H1 (cell line): ENCODE measurements around the gene TLL1. TPM values are rescaled to one million over a fixed set of nuclear protein-coding genes. Genes with fewer than 3 reads are reported as not detected.

Source experiments
- CTCF ChIA-PET: fragments of 300-600 bp; sonication (Branson Sonifier 250); formaldehyde crosslinking; loops from one replicate; lab custom pipeline; 2021; ENCODE audit not compliant: partially characterized antibody; lab: Charles Lee
- POLR2A ChIA-PET: fragments of 300-600 bp; sonication (Branson Sonifier 250); formaldehyde crosslinking; loops from one replicate; lab custom pipeline; 2021; ENCODE audit warnings: inconsistent platforms; ENCODE audit not compliant: partially characterized antibody; lab: Charles Lee
- DNase-seq, 2 experiments: peaks; one replicate each; pipeline versions ENCODE4 v3.0.0 to v3.0.0-alpha.2; 2010 to 2022; ENCODE audit warnings: low spot score in 2 of 2, low read depth in 1 of 2, mixed read lengths in 1 of 2
- FAIRE-seq: peaks from 2 replicates; lab custom pipeline; 2011; peaks lifted over from hg19 to GRCh38; lab: Jason Lieb, UNC
- H2AFZ ChIP-seq: 2 replicates; pipeline ENCODE4 v1.8.1; 2012; ENCODE audit warnings: low read length, inconsistent platforms
- H2AK5ac ChIP-seq: 2 replicates; pipeline ENCODE4 v1.6.1; 2013; ENCODE audit warnings: low read depth, low read length
- H2BK120ac ChIP-seq: replicated peaks from 2 replicates; pipeline ENCODE3; 2013; ENCODE audit warnings: low read depth, low read length, inconsistent platforms
- H2BK12ac ChIP-seq: 2 replicates; pipeline ENCODE4 v1.6.1; 2013; ENCODE audit warnings: low read depth, low read length
- H2BK15ac ChIP-seq: 2 replicates; pipeline ENCODE4 v1.6.1; 2013; ENCODE audit warnings: low read length
- H2BK20ac ChIP-seq: 2 replicates; pipeline ENCODE4 v1.6.1; 2013; ENCODE audit warnings: low read length
- H2BK5ac ChIP-seq: 2 replicates; pipeline ENCODE4 v1.6.1; 2013; ENCODE audit warnings: low read depth, low read length
- H3K14ac ChIP-seq: 2 replicates; pipeline ENCODE4 v1.6.1; 2013; ENCODE audit warnings: inconsistent platforms; ENCODE audit not compliant: insufficient read length
- H3K18ac ChIP-seq: 2 replicates; pipeline ENCODE4 v1.6.1; 2013; ENCODE audit warnings: low read length; ENCODE audit errors: extremely low read depth
- H3K23ac ChIP-seq: 2 replicates; pipeline ENCODE4 v1.6.1; 2013; ENCODE audit warnings: inconsistent platforms; ENCODE audit not compliant: insufficient read length
- H3K23me2 ChIP-seq: 2 replicates; pipeline ENCODE4 v1.6.1; 2013; ENCODE audit warnings: low read depth, low read length
- H3K27ac ChIP-seq: 2 replicates; pipeline ENCODE4 v1.6.1; 2011; ENCODE audit warnings: low read depth, low read length, inconsistent platforms
- H3K27me3 ChIP-seq, 4 experiments: replicated peaks in 1 of 4; 1 replicate in 1 of 4; 2 replicates in 3 of 4; pipeline versions ENCODE4 v1.6.1 to v1.8.1; 2011 to 2013; ENCODE audit warnings: low read length in 3 of 4, mild to moderate bottlenecking in 3 of 4, inconsistent platforms in 2 of 4, mixed read lengths in 2 of 4, moderate library complexity in 1 of 4; ENCODE audit not compliant: control insufficient read depth in 3 of 4, insufficient read depth in 3 of 4; ENCODE audit errors: extremely low read depth in 1 of 4
- H3K36me3 ChIP-seq, 4 experiments: 2 replicates each; pipeline versions ENCODE4 v1.6.1 to v1.8.1; 2011 to 2013; ENCODE audit warnings: mild to moderate bottlenecking in 4 of 4, low read length in 3 of 4, moderate library complexity in 2 of 4, control low read depth in 1 of 4, inconsistent platforms in 1 of 4; ENCODE audit not compliant: insufficient read depth in 4 of 4, control insufficient read depth in 2 of 4
- H3K4ac ChIP-seq: replicated peaks from 2 replicates; pipeline ENCODE3; 2013; ENCODE audit warnings: low read length, low read depth, mixed read lengths, inconsistent platforms; ENCODE audit not compliant: insufficient read length
- H3K4me1 ChIP-seq, 4 experiments: replicated peaks in 1 of 4; 1 replicate in 1 of 4; 2 replicates in 3 of 4; pipeline versions ENCODE4 v1.6.1 to v1.8.1; 2011 to 2013; ENCODE audit warnings: low read length in 3 of 4, inconsistent platforms in 2 of 4, mixed read lengths in 1 of 4; ENCODE audit not compliant: insufficient read depth in 4 of 4, control insufficient read depth in 3 of 4
- H3K4me2 ChIP-seq, 2 experiments: 2 replicates each; pipeline versions ENCODE4 v1.6.1 to v1.8.1; 2011 to 2013; ENCODE audit warnings: low read depth in 2 of 2, low read length in 2 of 2, control low read depth in 1 of 2, inconsistent platforms in 1 of 2, mild to moderate bottlenecking in 1 of 2; ENCODE audit not compliant: insufficient read depth in 1 of 2
- H3K4me3 ChIP-seq, 4 experiments: fragments of 200-600, 300-600 bp in 1 of 4; sonication (generic), shearing (Covaris generic), sonication (Bioruptor Twin) in 1 of 4; 2 replicates each; pipeline versions ENCODE4 v1.5.1 to v1.8.1; 2011 to 2016; ENCODE audit warnings: low read length in 4 of 4, low read depth in 3 of 4, control low read depth in 2 of 4, inconsistent platforms in 2 of 4, mild to moderate bottlenecking in 2 of 4, mixed read lengths in 1 of 4, moderate library complexity in 1 of 4; ENCODE audit not compliant: insufficient read depth in 2 of 4; ENCODE audit errors: extremely low read depth in 1 of 4
- H3K56ac ChIP-seq: replicated peaks from 2 replicates; pipeline ENCODE3; 2013; ENCODE audit warnings: low read depth, mild to moderate bottlenecking, mixed read lengths, low read length, inconsistent platforms; ENCODE audit not compliant: insufficient read length
- H3K79me1 ChIP-seq: 2 replicates; pipeline ENCODE4 v1.6.1; 2013; ENCODE audit warnings: low read depth, low read length, control low read depth
- H3K79me2 ChIP-seq, 2 experiments: 2 replicates each; pipeline versions ENCODE4 v1.6.1 to v1.8.1; 2012 to 2013; ENCODE audit warnings: low read length in 2 of 2, mild to moderate bottlenecking in 2 of 2, inconsistent platforms in 1 of 2; ENCODE audit not compliant: insufficient read depth in 2 of 2, control insufficient read depth in 1 of 2
- H3K9ac ChIP-seq, 4 experiments: replicated peaks in 1 of 4; 1 replicate in 1 of 4; 2 replicates in 3 of 4; pipeline versions ENCODE4 v1.6.1 to v1.8.1; 2011 to 2013; ENCODE audit warnings: low read depth in 3 of 4, low read length in 3 of 4, control low read depth in 2 of 4, mild to moderate bottlenecking in 2 of 4, moderate library complexity in 2 of 4, inconsistent platforms in 1 of 4; ENCODE audit errors: extremely low read depth in 1 of 4
- H3K9me3 ChIP-seq, 2 experiments: 2 replicates each; pipeline versions ENCODE4 v1.6.1 to v1.8.1; 2012 to 2013; ENCODE audit warnings: mild to moderate bottlenecking in 2 of 2, moderate library complexity in 2 of 2, control low read depth in 1 of 2, inconsistent platforms in 1 of 2, low read depth in 1 of 2, low read length in 1 of 2, mixed read lengths in 1 of 2; ENCODE audit not compliant: insufficient read depth in 2 of 2
- H4K20me1 ChIP-seq, 2 experiments: replicated peaks in 1 of 2; 2 replicates each; pipeline versions ENCODE3 to v1.8.1; 2011 to 2013; ENCODE audit warnings: inconsistent platforms in 2 of 2, low read length in 2 of 2, mild to moderate bottlenecking in 1 of 2; ENCODE audit not compliant: insufficient read depth in 2 of 2, control insufficient read depth in 1 of 2
- H4K5ac ChIP-seq: 2 replicates; pipeline ENCODE4 v1.6.1; 2013; ENCODE audit warnings: low read length, low read depth, mixed read lengths, inconsistent platforms; ENCODE audit not compliant: insufficient read length
- H4K8ac ChIP-seq: 2 replicates; pipeline ENCODE4 v1.8.0; 2013; ENCODE audit warnings: mild to moderate bottlenecking, moderate library complexity, low read length, inconsistent platforms; ENCODE audit not compliant: insufficient read depth; ENCODE audit errors: extremely low read depth
- H4K91ac ChIP-seq: replicated peaks from 2 replicates; pipeline ENCODE3; 2013; ENCODE audit warnings: low read length, mixed read lengths, inconsistent platforms; ENCODE audit not compliant: insufficient read length
- BACH1 ChIP-seq: IDR thresholded peaks from 2 replicates; pipeline ENCODE4 v1.6.1; 2012; ENCODE audit warnings: low read length, improper control_type of control experiment
- CBX5 ChIP-seq: fragments of 300-800, 300-1000 bp; sonication (generic); IDR thresholded peaks from 2 replicates; pipeline ENCODE4 v1.7.1; 2016; ENCODE audit warnings: antibody characterized with exemption, low read length, low read depth
- CHD2 ChIP-seq: IDR thresholded peaks from 2 replicates; pipeline ENCODE4 v1.6.1; 2012; ENCODE audit warnings: low read length, improper control_type of control experiment
- CREB1 ChIP-seq: IDR thresholded peaks from 2 replicates; pipeline ENCODE4 v1.6.1; 2012; ENCODE audit warnings: inconsistent platforms
- E2F6 ChIP-seq: IDR thresholded peaks from 2 replicates; pipeline ENCODE4 v1.6.1; 2012; ENCODE audit warnings: inconsistent platforms
- EGR1 ChIP-seq: IDR thresholded peaks from 2 replicates; pipeline ENCODE4 v1.6.1; 2011; ENCODE audit warnings: low read depth, low read length, borderline replicate concordance
- KDM1A ChIP-seq: fragments of 200-600, 300-600 bp; sonication (generic); IDR thresholded peaks from 2 replicates; pipeline ENCODE4 v1.7.1; 2016; ENCODE audit warnings: mild to moderate bottlenecking, low read length, borderline replicate concordance
- MAFK ChIP-seq: IDR thresholded peaks from 2 replicates; pipeline ENCODE4 v1.6.1; 2012; ENCODE audit warnings: low read depth, mild to moderate bottlenecking, improper control_type of control experiment, low read length
- MAX ChIP-seq: IDR thresholded peaks from 2 replicates; pipeline ENCODE4 v1.6.1; 2012; ENCODE audit warnings: inconsistent platforms
- PHF8 ChIP-seq: fragments of 200-600 bp; sonication (generic); conservative IDR thresholded peaks from 2 replicates; pipeline ENCODE4 v1.7.1; 2012; ENCODE audit warnings: low read depth, mild to moderate bottlenecking, inconsistent platforms, low read length, moderate library complexity
- POU5F1 ChIP-seq: IDR thresholded peaks from 2 replicates; pipeline ENCODE4 v1.6.1; 2011; ENCODE audit warnings: low read depth, mild to moderate bottlenecking, low read length, moderate library complexity
- RXRA ChIP-seq: IDR thresholded peaks from 2 replicates; pipeline ENCODE4 v1.6.1; 2011; ENCODE audit warnings: low read depth, mild to moderate bottlenecking, low read length, moderate library complexity; ENCODE audit not compliant: insufficient read depth
- SIX5 ChIP-seq: IDR thresholded peaks from 2 replicates; pipeline ENCODE4 v1.6.1; 2011; ENCODE audit warnings: mild to moderate bottlenecking, low read depth, low read length
- SP1 ChIP-seq: IDR thresholded peaks from 2 replicates; pipeline ENCODE4 v1.6.1; 2011; ENCODE audit warnings: low read depth, low read length
- SUZ12 ChIP-seq: fragments of 200-600 bp; sonication (generic); IDR thresholded peaks from 2 replicates; pipeline ENCODE4 v1.6.1; 2012; ENCODE audit warnings: mild to moderate bottlenecking, inconsistent platforms, low read length, moderate library complexity, mixed read lengths
- TAF1 ChIP-seq: IDR thresholded peaks from 2 replicates; pipeline ENCODE4 v1.6.1; 2011; ENCODE audit warnings: mild to moderate bottlenecking, low read depth, low read length
- polyA plus RNA-seq, 7 experiments: library from polyadenylated mRNA; depleted of rRNA in 3 of 7; stranded (reverse) in 5 of 7; unstranded in 2 of 7; fragments of >200 nt in 5 of 7; fragments of 200-250 nt in 2 of 7; gene quantifications; 1 replicate in 5 of 7; 2 replicates in 1 of 7; 4 replicates in 1 of 7; pipeline versions ENCODE4 v1.2.1 to v1.2.3, GENCODE V29; 2011 to 2013; ENCODE audit warnings: missing spikeins in 2 of 7, mixed read lengths in 2 of 7
- total RNA-seq: library from RNA; stranded (reverse); fragmentation: NEBNext Ultra II Directional; extraction: Animal tissue kit (Norgen Biotek cat#: 25700); gene quantifications from 2 replicates; pipeline ENCODE4 v1.2.1, GENCODE V29; 2021

The TLL1 gene
- total and polyA plus RNA-seq, 2 of the 8 experiments (the other 6 are each of a cell fraction or from before 2014, with no cell fraction given) = 0.18 to 1.1 TPM

- CTCF ChIA-PET = no interaction called here
- H3K36me3 ChIP-seq = no peaks in the 10 kb centered on the region
- FAIRE-seq = no peak
- no peak for TF ChIP-seq KDM1A
- TF ChIP-seq BACH1 = no peak
- no peak for TF ChIP-seq CREB1
- no peak for TF ChIP-seq SP1
- TF ChIP-seq SIX5 = no peak
- no peak for TF ChIP-seq POU5F1
- TF ChIP-seq RXRA = no peak
- TF ChIP-seq EGR1 = no peak
- no peak for TF ChIP-seq SUZ12
- no peak for TF ChIP-seq CHD2
- TF ChIP-seq PHF8 = no peak
- TF ChIP-seq E2F6 = no peak
- no peak for TF ChIP-seq TAF1
- TF ChIP-seq MAX = no peak
- TF ChIP-seq MAFK = no peak
- no peak for TF ChIP-seq CBX5
Observed at GRCh38 chr4:165922747-165923146, 49.7 kb downstream of the TLL1 start.

More at GRCh38 chr4:165922747-165923146, 49.7 kb downstream of the TLL1 start:
- Histone ChIP-seq H3K4me1 (no peaks in the 10 kb centered on the region), H3K79me1 (no peaks in the 10 kb centered on the region), H4K8ac (no peak overlapping the region), H2AK5ac (no peak overlapping the region), H3K4ac (no peak overlapping the region), H3K27ac (no peak overlapping the region), H2BK15ac (no peak overlapping the region), H2BK20ac (no peak overlapping the region), H3K4me2 (no peak overlapping the region), H3K14ac (no peak overlapping the region), H3K56ac (no peak overlapping the region), H3K9me3 (no peaks in the 10 kb centered on the region; a peak in 1 of 4 replicates), H2AFZ (no peak overlapping the region), H4K20me1 (no peaks in the 10 kb centered on the region), H3K79me2 (no peaks in the 10 kb centered on the region), H2BK120ac (no peak overlapping the region), H2BK12ac (no peak overlapping the region), H2BK5ac (no peak overlapping the region), H3K4me3 (no peak overlapping the region), H3K9ac (no peak overlapping the region), H3K23me2 (no peaks in the 10 kb centered on the region), H3K27me3 (no peaks in the 10 kb centered on the region), H4K91ac (no peak overlapping the region), H3K23ac (no peak overlapping the region), H3K18ac (no peak overlapping the region), H4K5ac (no peak overlapping the region)
- no peak for DNase-seq
- POLR2A ChIA-PET = no interaction called here
